Lung (tissue), 12 donors: ENCODE results near the gene MRGPRF. TPM values are rescaled to one million over a fixed set of nuclear protein-coding genes. Genes with fewer than 3 reads are reported as not detected.

Experiments
- ATAC-seq: fragments of 200-7000 bp; cut with Tn5 transposase; one replicate; pipeline ENCODE4 v1.9.1; 2020; ENCODE audit warnings: moderate number of reproducible peaks; ENCODE audit not compliant: insufficient read depth, low FRiP score
- DNase-seq, 3 donors: peaks; one replicate each; pipeline ENCODE4 v3.0.0-alpha.2; 2013 to 2017
- H3K27ac ChIP-seq, 2 donors: one replicate each; pipeline ENCODE4 v1.5.1; 2013; ENCODE audit warnings: mild to moderate bottlenecking in 2 of 2, moderate library complexity in 2 of 2, control low read depth in 1 of 2, inconsistent platforms in 1 of 2, low read depth in 1 of 2, low read length in 1 of 2
- H3K27me3 ChIP-seq, 3 donors: one replicate each; pipeline ENCODE4 v1.5.1; 2013; ENCODE audit warnings: low read length in 2 of 3; ENCODE audit not compliant: control insufficient read depth in 3 of 3, insufficient read depth in 3 of 3
- H3K36me3 ChIP-seq, 4 donors: one replicate each; pipeline ENCODE4 v1.5.1; 2013; ENCODE audit warnings: low read length in 4 of 4, mild to moderate bottlenecking in 1 of 4, moderate library complexity in 1 of 4; ENCODE audit not compliant: control insufficient read depth in 4 of 4, insufficient read depth in 4 of 4
- H3K4me1 ChIP-seq, 5 donors: one replicate each; pipeline ENCODE4 v1.5.1; 2013; ENCODE audit warnings: low read length in 5 of 5, mild to moderate bottlenecking in 2 of 5, moderate library complexity in 1 of 5; ENCODE audit not compliant: control insufficient read depth in 5 of 5, insufficient read depth in 5 of 5
- H3K4me3 ChIP-seq: one replicate; pipeline ENCODE4 v1.5.1; 2013; ENCODE audit warnings: mild to moderate bottlenecking, control low read depth, moderate library complexity
- H3K9ac ChIP-seq, 2 donors: one replicate each; pipeline ENCODE4 v1.5.1; 2013; ENCODE audit warnings: low read length in 2 of 2, control low read depth in 1 of 2; ENCODE audit not compliant: insufficient read depth in 1 of 2
- H3K9me3 ChIP-seq, 4 donors: one replicate each; pipeline ENCODE4 v1.5.1; 2013; ENCODE audit warnings: low read length in 3 of 4, mild to moderate bottlenecking in 1 of 4, moderate library complexity in 1 of 4; ENCODE audit not compliant: control insufficient read depth in 4 of 4, insufficient read depth in 3 of 4
- CTCF ChIP-seq: IDR thresholded peaks from 2 replicates; pipeline ENCODE4 v1.5.1; 2012; ENCODE audit warnings: mild to moderate bottlenecking; ENCODE audit errors: control extremely low read depth, extremely low read depth
- WGBS, 2 donors: extraction: QIAGEN DNeasy Blood & Tissue Kit; methylation state at CpG; one replicate each; pipeline ENCODE4 v1.1.7; 2013; 5-methylcytosine and 5-hydroxymethylcytosine counted together
- polyA plus RNA-seq, 2 donors: library from polyadenylated mRNA; stranded (reverse); fragments of 200-250 nt; gene quantifications; one replicate each; pipeline ENCODE4 v1.2.1, GENCODE V29; 2013
- total RNA-seq, 2 donors: library from RNA; depleted of rRNA in 1 of 2; stranded (reverse); fragments of >200 nt in 1 of 2; gene quantifications; one replicate each; pipeline ENCODE4 v1.2.1, GENCODE V29; 2014 to 2021
- donor health status: control.
- donor health status: control.
- donor health status: Bipolar disorder and iron deficiency.
- donor health status: healthy.
- donor health status: DM: yes; HTN: yes; CAD: no.

MRGPRF gene
- total and polyA plus RNA-seq, 4 donors, result 9.2 to 16.8 (median 12.2) TPM

- no peaks in the 10 kb centered on the region for H3K9me3 ChIP-seq
- 93 to 95% methylated on average over 9 of the region's 9 CpGs for WGBS, 2 donors
- H3K36me3 ChIP-seq, result no peaks in the 10 kb centered on the region
- no peak overlapping the region for H3K9ac ChIP-seq
- H3K27ac ChIP-seq, result no peak overlapping the region
- H3K4me3 ChIP-seq, result no peak overlapping the region
- ATAC-seq, result no peak
- no peak for TF ChIP-seq CTCF
- H3K4me1 ChIP-seq, result peaks cover 0 to 9% (median 0%) of the 10 kb centered on the region in 5 donors
- no peak for DNase-seq
- no peaks in the 10 kb centered on the region for H3K27me3 ChIP-seq
These were observed 54.8 kb downstream of the MRGPRF start for GRCh38 chr11:68958211-68958610.

- Histone ChIP-seq H3K4me1 (peaks cover 0 to 9% (median 0%) of the 10 kb centered on the region in 5 donors), H3K27ac (no peak overlapping the region), H3K4me3 (no peak overlapping the region), H3K9ac (no peak overlapping the region), H3K36me3 (no peaks in the 10 kb centered on the region), H3K27me3 (no peaks in the 10 kb centered on the region), H3K9me3 (no peaks in the 10 kb centered on the region)
- WGBS, 2 donors, result 75 to 82% methylated on average over 12 of the region's 12 CpGs
- DNase-seq (no peak), ATAC-seq (no peak)
- TF ChIP-seq CTCF, result no peak
These were observed 56.3 kb downstream of the MRGPRF start for GRCh38 chr11:68956547-68957254.

GRCh38 chr11:68956142-68956541 is 56.9 kb downstream of the MRGPRF start:
- Histone ChIP-seq H3K4me3 (no peak overlapping the region), H3K9ac (no peak overlapping the region), H3K27ac (no peak overlapping the region), H3K36me3 (no peaks in the 10 kb centered on the region), H3K4me1 (peaks cover 0 to 9% (median 0%) of the 10 kb centered on the region in 5 donors), H3K9me3 (no peaks in the 10 kb centered on the region), H3K27me3 (no peaks in the 10 kb centered on the region)
- DNase-seq (peak in 1 of 3 donors; percentile 31), ATAC-seq (no peak)
- TF ChIP-seq CTCF, result no peak
- WGBS, 2 donors, result 7 to 11% methylated on average over 12 of the region's 12 CpGs

- Histone ChIP-seq H3K9ac (no peak overlapping the region), H3K27ac (no peak overlapping the region), H3K9me3 (no peaks in the 10 kb centered on the region), H3K36me3 (no peaks in the 10 kb centered on the region), H3K4me1 (peaks cover 0 to 9% (median 0%) of the 10 kb centered on the region in 5 donors), H3K27me3 (no peaks in the 10 kb centered on the region), H3K4me3 (no peak overlapping the region)
- no peak for TF ChIP-seq CTCF
- WGBS, 2 donors, result 26 to 30% methylated on average over 5 of the region's 5 CpGs
- ATAC-seq (no peak), DNase-seq (no peak)
These were observed 57.5 kb downstream of the MRGPRF start for GRCh38 chr11:68955607-68955958.
